Chondrocyte (in vitro differentiated cells): ENCODE measurements around the gene FAXDC2. TPM values are rescaled to one million over a fixed set of nuclear protein-coding genes. Genes with fewer than 3 reads are reported as not detected.
A peak's percentile ranks its signal among the peaks of the same experiment; 100 is the strongest.

Experiments
- DNase-seq: peaks from one replicate; pipeline ENCODE4 v3.0.0; 2021; ENCODE audit warnings: mixed read lengths, low spot score
- H3K27ac Mint-ChIP-seq: one replicate; pipeline ENCODE4 v1.8.0; 2021; ENCODE audit warnings: mild to moderate bottlenecking, moderate library complexity, mixed read lengths; ENCODE audit not compliant: unreplicated experiment
- H3K27me3 Mint-ChIP-seq: 2 replicates; pipeline ENCODE4 v1.8.0; 2021; ENCODE audit warnings: low read depth, mixed read lengths
- H3K36me3 Mint-ChIP-seq: 2 replicates; pipeline ENCODE4 v1.8.0; 2021; ENCODE audit warnings: low read depth, mixed read lengths
- H3K4me1 Mint-ChIP-seq: 2 replicates; pipeline ENCODE4 v1.8.0; 2021; ENCODE audit warnings: low read depth, mild to moderate bottlenecking, mixed read lengths
- H3K4me3 Mint-ChIP-seq: one replicate; pipeline ENCODE4 v1.8.0; 2021; ENCODE audit warnings: mild to moderate bottlenecking, moderate library complexity, mixed read lengths; ENCODE audit not compliant: unreplicated experiment
- H3K9me3 Mint-ChIP-seq: 2 replicates; pipeline ENCODE4 v1.8.0; 2021; ENCODE audit warnings: low read depth, mixed read lengths
- total RNA-seq: library from RNA; stranded (reverse); gene quantifications from 3 replicates; pipeline ENCODE4 v1.2.1, GENCODE V29; 2021
- TF ChIP-seq, protein P1 (sequence below): fragments of 200-600 bp; sonication (generic); IDR thresholded peaks from 2 replicates; pipeline ENCODE4 v1.5.0; 2021; ENCODE audit warnings: antibody characterized with exemption, mild to moderate bottlenecking, moderate library complexity

Gene FAXDC2
- total RNA-seq, 1 donor from 2014 or later, result 2.3 TPM

DNA sequence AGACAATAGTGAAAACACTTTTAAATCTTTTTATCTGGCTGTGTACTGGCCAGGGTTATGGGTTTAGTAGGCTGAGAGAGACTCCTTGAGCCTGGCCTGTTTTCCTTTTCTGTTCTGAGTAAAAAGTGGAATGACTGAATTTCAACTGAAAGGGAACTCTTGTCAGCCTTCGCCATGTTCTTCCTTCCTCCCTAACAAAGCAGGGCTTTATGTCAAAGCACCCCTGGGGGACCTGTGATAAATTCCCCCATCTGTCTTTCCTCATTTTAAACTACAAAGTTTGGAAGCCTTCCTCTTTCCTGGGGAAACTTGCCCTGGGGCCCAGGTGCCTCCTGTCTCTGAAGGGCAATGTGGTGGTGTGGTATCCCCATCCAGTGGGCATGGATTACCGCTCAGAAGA lies 65.5 kb downstream of the FAXDC2 start:
- Mint-ChIP-seq H3K9me3 (no peaks in the 10 kb centered on the region), H3K4me1 (peaks cover 71% of the 10 kb centered on the region), H3K27ac (peak overlapping the region; percentile 64), H3K27me3 (no peaks in the 10 kb centered on the region), H3K36me3 (no peaks in the 10 kb centered on the region), H3K4me3 (no peak overlapping the region)
- TF ChIP-seq, protein P1, sequence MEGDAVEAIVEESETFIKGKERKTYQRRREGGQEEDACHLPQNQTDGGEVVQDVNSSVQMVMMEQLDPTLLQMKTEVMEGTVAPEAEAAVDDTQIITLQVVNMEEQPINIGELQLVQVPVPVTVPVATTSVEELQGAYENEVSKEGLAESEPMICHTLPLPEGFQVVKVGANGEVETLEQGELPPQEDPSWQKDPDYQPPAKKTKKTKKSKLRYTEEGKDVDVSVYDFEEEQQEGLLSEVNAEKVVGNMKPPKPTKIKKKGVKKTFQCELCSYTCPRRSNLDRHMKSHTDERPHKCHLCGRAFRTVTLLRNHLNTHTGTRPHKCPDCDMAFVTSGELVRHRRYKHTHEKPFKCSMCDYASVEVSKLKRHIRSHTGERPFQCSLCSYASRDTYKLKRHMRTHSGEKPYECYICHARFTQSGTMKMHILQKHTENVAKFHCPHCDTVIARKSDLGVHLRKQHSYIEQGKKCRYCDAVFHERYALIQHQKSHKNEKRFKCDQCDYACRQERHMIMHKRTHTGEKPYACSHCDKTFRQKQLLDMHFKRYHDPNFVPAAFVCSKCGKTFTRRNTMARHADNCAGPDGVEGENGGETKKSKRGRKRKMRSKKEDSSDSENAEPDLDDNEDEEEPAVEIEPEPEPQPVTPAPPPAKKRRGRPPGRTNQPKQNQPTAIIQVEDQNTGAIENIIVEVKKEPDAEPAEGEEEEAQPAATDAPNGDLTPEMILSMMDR, result no peak
- no peak for DNase-seq

DNA sequence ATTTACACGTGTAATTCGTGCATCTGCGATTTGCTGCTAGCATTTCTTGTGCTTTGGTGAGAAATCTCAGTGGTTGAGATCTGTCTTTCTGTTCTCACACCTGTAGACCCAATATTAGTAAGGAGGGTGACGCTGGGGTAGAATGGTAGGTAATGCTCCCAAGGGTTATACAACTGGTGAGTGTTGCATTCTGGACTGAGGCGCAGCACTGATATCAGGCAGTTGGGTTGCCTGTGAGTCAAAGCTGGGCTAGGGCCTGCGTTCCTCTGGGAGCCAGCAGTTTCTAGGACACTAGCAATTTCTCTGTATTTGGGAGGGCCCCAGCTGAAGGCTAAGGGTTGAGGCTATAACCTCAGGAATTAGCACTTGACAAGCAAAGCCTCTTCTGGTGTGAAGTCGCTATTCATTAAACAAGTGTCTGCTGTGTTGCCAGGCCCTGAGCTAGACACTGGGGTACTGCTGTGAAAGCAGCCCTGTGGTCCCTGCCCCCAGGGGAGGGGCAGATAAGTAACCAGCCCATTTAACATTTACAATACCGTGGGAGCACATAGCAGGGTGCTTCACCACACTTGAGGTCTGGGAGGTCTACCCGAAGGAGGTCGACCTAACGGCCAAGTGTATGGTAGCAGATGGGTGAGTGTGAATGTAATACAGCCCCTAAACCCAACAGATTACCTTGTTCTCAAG lies 66.5 kb downstream of the FAXDC2 start:
- H3K4me3 Mint-ChIP-seq, result no peak overlapping the region
- no peaks in the 10 kb centered on the region for H3K9me3 Mint-ChIP-seq
- peak overlapping the region; percentile 46 for H3K27ac Mint-ChIP-seq
- no peak for DNase-seq
- H3K27me3 Mint-ChIP-seq, result no peaks in the 10 kb centered on the region
- TF ChIP-seq, protein P1, result no peak
- peaks cover 80% of the 10 kb centered on the region for H3K4me1 Mint-ChIP-seq
- no peaks in the 10 kb centered on the region for H3K36me3 Mint-ChIP-seq

DNA sequence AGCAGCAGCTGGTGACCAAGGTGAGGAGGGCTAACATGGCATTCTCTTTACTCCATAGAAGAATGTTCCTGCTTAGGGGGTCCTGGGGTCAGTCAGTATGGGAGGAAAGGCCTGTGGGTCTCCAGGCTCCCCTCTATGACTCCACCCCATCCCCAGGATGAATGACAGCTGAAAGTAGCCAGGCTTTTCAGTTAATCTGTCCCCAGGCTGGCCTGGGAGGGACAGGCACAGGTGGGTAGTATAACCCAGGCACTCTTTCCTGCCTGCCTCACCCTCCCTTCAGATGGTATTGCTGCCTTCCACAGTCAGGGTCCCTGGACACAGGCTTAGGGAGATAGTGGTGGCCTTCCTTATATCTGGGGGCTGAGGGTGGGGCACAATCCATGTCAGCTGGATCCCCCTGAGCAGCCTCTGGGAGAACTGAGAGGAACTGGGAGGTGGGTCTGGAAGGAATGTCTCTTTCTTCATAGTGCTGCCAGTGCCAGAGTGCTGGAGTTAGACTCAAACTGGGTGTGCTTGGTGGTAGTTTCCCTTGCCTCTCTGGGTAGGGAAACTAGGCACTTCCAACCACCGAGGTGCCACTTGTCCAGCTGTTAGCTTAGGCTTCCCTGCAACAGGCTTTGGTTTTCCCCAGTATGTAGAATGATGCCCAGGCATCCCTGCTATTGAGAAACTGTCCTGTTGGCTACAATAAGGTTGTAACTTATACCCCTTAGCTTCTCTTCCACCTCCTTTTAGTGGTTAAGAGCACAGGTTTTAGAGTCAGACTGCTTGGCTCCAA lies 67.4 kb downstream of the FAXDC2 start:
- Mint-ChIP-seq H3K9me3 (no peaks in the 10 kb centered on the region), H3K27me3 (no peaks in the 10 kb centered on the region), H3K36me3 (no peaks in the 10 kb centered on the region), H3K27ac (peak overlapping the region; percentile 22), H3K4me3 (no peak overlapping the region), H3K4me1 (peaks cover 76% of the 10 kb centered on the region)
- TF ChIP-seq, protein P1, result no peak
- DNase-seq, result no peak

DNA sequence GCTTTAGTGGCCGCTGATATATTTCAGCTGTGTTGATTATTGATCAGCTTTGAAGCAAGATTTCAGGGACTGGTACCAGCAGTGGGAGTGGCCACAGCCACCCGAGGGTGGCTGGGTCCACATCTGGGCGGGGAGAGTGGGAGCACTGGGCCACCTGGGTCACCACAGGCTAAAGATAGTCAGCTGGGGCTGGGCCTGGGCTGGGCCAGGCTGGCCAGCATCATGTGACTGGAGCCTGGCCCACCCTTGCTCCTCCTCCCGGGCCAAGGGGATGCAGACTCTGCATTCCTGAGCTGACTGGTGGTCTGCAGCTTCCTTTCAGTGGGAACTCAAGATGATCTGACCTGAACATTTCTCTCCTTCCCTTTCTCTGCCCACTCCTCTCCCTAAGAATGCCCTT lies 68.1 kb downstream of the FAXDC2 start:
- Mint-ChIP-seq H3K9me3 (no peaks in the 10 kb centered on the region), H3K27ac (peak overlapping the region; percentile 22), H3K4me1 (peaks cover 69% of the 10 kb centered on the region), H3K27me3 (no peaks in the 10 kb centered on the region), H3K4me3 (no peak overlapping the region), H3K36me3 (no peaks in the 10 kb centered on the region)
- no peak for DNase-seq
- TF ChIP-seq, protein P1, result no peak

DNA sequence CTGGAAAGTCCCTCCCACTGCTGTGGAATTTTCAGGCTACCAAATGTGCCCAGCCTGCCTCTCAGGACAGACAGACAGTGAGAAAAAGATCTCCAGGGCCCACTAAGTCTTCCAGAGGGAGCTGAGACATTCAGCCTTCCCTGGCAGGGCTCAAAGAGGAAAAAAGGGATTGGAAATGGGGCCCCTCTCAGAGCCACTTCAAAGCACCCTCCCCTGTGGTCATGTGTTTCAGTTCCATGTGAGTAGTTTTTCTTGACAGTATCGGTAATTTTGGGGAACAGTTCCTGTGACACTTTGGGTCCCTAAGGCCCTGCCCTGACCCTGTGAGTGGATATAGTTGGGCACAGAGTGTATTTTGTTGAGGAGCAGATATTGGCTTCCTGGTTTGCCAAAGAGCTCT lies 70.3 kb downstream of the FAXDC2 start:
- DNase-seq, result no peak
- TF ChIP-seq, protein P1, result no peak
- no peak overlapping the region for H3K27ac Mint-ChIP-seq
- H3K9me3 Mint-ChIP-seq, result no peaks in the 10 kb centered on the region
- H3K36me3 Mint-ChIP-seq, result no peaks in the 10 kb centered on the region
- H3K4me3 Mint-ChIP-seq, result no peak overlapping the region
- peaks cover 61% of the 10 kb centered on the region for H3K4me1 Mint-ChIP-seq
- H3K27me3 Mint-ChIP-seq, result no peaks in the 10 kb centered on the region
